CD4-positive, CD25-positive, alpha-beta regulatory T cell (primary cell): Measurements from ENCODE around the gene PDE6C. TPM values are rescaled to one million over a fixed set of nuclear protein-coding genes. Genes with fewer than 3 reads are reported as not detected.

Experiments used
- ATAC-seq, 2 donors: fragments of 150-1000 bp; cut with Tn5 transposase; one replicate each; pipeline ENCODE4 v1.10.0; 2021; ENCODE audit warnings: low read depth in 2 of 2, moderate number of reproducible peaks in 2 of 2, moderate library complexity in 1 of 2
- DNase-seq, 3 donors: peaks; one replicate each; pipeline versions ENCODE4 v3.0.0 to v3.0.0-alpha.2; 2012 to 2022; ENCODE audit warnings: mixed read lengths in 1 of 3
- H3K27ac ChIP-seq: one replicate; pipeline ENCODE4 v1.7.0; 2013; ENCODE audit warnings: mild to moderate bottlenecking, low read length; ENCODE audit not compliant: insufficient read depth, poor library complexity, severe bottlenecking
- H3K27me3 ChIP-seq: one replicate; pipeline ENCODE4 v1.7.0; 2013; ENCODE audit warnings: low read length; ENCODE audit not compliant: control insufficient read depth, insufficient read depth
- H3K36me3 ChIP-seq: one replicate; pipeline ENCODE4 v1.7.0; 2013; ENCODE audit warnings: mild to moderate bottlenecking, low read length, moderate library complexity; ENCODE audit not compliant: control insufficient read depth, insufficient read depth
- H3K4me1 ChIP-seq: 2 replicates; pipeline ENCODE4 v1.7.0; 2013; ENCODE audit warnings: mild to moderate bottlenecking, low read length; ENCODE audit not compliant: insufficient read depth, control insufficient read depth, poor library complexity, severe bottlenecking
- H3K4me3 ChIP-seq: one replicate; pipeline ENCODE4 v1.7.0; 2013; ENCODE audit warnings: low read depth, mild to moderate bottlenecking, low read length, moderate library complexity
- H3K9me3 ChIP-seq, 2 experiments: 1 replicate in 1 of 2; 2 replicates in 1 of 2; pipeline ENCODE4 v1.7.0; 2013; ENCODE audit warnings: low read length in 2 of 2, mild to moderate bottlenecking in 1 of 2, moderate library complexity in 1 of 2; ENCODE audit not compliant: control insufficient read depth in 2 of 2
- H3K27ac Mint-ChIP-seq, 3 donors: one replicate each; pipeline ENCODE4 v1.8.0; 2020 to 2022; ENCODE audit warnings: mild to moderate bottlenecking in 3 of 3, mixed read lengths in 3 of 3, moderate library complexity in 2 of 3
- H3K27me3 Mint-ChIP-seq: one replicate; pipeline ENCODE4 v1.8.0; 2022; ENCODE audit warnings: mild to moderate bottlenecking, mixed read lengths
- H3K36me3 Mint-ChIP-seq: one replicate; pipeline ENCODE4 v1.8.0; 2020; ENCODE audit warnings: mixed read lengths
- H3K4me1 Mint-ChIP-seq, 4 donors: one replicate each; pipeline ENCODE4 v1.8.0; 2020 to 2022; ENCODE audit warnings: mixed read lengths in 4 of 4, mild to moderate bottlenecking in 1 of 4
- H3K4me3 Mint-ChIP-seq, 4 donors: one replicate each; pipeline ENCODE4 v1.8.0; 2020 to 2022; ENCODE audit warnings: mild to moderate bottlenecking in 4 of 4, mixed read lengths in 4 of 4, moderate library complexity in 3 of 4
- H3K9me3 Mint-ChIP-seq, 7 donors: one replicate each; pipeline ENCODE4 v1.8.0; 2020 to 2022; ENCODE audit warnings: mixed read lengths in 7 of 7, mild to moderate bottlenecking in 3 of 7, moderate library complexity in 2 of 7
- polyA plus RNA-seq, 4 donors: library from polyadenylated mRNA; unstranded; fragments of 300-500 nt; fragmentation: Illumina TruSeq; gene quantifications; one replicate each; pipeline ENCODE4 v1.2.3, GENCODE V29; 2021
- total RNA-seq: library from RNA; stranded (reverse); gene quantifications from one replicate; pipeline ENCODE4 v1.2.3, GENCODE V29; 2022

PDE6C gene
- total RNA-seq (not detected), polyA plus RNA-seq (not detected)

DNA sequence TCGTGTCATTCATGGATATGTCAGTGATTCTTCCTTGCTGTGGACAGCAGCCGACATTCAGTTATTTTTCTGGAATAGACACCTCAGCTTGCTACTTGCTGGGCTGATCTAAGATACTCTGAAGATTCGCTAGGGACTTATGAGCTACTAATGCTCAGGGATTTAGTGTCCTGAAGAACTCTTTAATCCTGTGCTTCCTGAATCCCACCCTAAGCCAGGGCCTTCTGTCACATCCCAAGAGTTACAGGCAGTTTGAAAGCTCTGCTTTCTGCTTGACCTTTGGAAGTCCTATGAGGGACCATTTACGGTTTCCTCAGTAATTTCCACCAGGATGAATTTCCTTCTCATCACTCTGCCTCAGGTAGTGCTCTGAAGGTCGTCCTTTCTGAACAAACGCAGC is at the start of gene PDE6C:
PDE6C (plus strand) TSS at position 227 of the 400 bp plus-strand sequence. CDS start 189 bp downstream, outside the sequence.
- H3K36me3 ChIP-seq = no peaks in the 10 kb centered on the region
- H3K4me3 ChIP-seq = no peak within 1 kb of the TSS
- H3K27me3 ChIP-seq = peaks cover 2% of the 10 kb centered on the region
- Mint-ChIP-seq H3K4me3 (no peak within 1 kb of the TSS), H3K27me3 (peaks cover 16% of the 10 kb centered on the region), H3K27ac (no peak within 1 kb of the TSS), H3K4me1 (no peaks in the 10 kb centered on the region), H3K9me3 (peaks cover 0 to 6% (median 2%) of the 10 kb centered on the region in 7 donors), H3K36me3 (no peaks in the 10 kb centered on the region)
- DNase-seq = no peak
- no peaks in the 10 kb centered on the region for H3K4me1 ChIP-seq
- no peak within 1 kb of the TSS for H3K27ac ChIP-seq
- no peak for ATAC-seq
- no peaks in the 10 kb centered on the region for H3K9me3 ChIP-seq

DNA sequence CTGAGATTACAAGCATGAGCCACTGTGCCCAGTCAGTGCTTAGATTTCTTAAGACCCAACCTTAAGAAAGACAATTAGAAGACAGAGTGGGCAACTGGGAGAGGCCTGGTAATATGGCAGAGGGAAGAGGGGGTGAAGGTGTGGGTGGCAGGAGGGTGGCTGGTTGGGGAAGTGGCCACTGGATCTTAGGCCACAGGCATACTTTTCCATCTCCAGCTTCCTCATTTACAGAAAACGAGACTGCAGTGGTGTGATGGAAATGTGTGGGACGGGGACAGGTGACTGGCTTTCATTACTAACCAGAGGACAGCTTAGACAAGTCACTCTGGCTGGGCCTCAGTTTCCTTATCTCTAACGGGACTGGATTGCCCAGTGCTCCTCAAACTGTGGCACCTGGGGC is 46.9 kb upstream of the PDE6C start:
- no peak overlapping the region for H3K27ac ChIP-seq
- Mint-ChIP-seq H3K4me1 (peaks cover 0 to 2% (median 0%) of the 10 kb centered on the region in 4 donors), H3K27me3 (peaks cover 43% of the 10 kb centered on the region), H3K4me3 (no peak overlapping the region), H3K36me3 (peaks cover 3% of the 10 kb centered on the region), H3K9me3 (no peaks in the 10 kb centered on the region), H3K27ac (no peak overlapping the region)
- ATAC-seq (no peak), DNase-seq (no peak)
- no peaks in the 10 kb centered on the region for H3K36me3 ChIP-seq
- peaks cover 2% of the 10 kb centered on the region for H3K27me3 ChIP-seq
- no peak overlapping the region for H3K4me3 ChIP-seq
- no peaks in the 10 kb centered on the region for H3K4me1 ChIP-seq
- no peaks in the 10 kb centered on the region for H3K9me3 ChIP-seq

DNA sequence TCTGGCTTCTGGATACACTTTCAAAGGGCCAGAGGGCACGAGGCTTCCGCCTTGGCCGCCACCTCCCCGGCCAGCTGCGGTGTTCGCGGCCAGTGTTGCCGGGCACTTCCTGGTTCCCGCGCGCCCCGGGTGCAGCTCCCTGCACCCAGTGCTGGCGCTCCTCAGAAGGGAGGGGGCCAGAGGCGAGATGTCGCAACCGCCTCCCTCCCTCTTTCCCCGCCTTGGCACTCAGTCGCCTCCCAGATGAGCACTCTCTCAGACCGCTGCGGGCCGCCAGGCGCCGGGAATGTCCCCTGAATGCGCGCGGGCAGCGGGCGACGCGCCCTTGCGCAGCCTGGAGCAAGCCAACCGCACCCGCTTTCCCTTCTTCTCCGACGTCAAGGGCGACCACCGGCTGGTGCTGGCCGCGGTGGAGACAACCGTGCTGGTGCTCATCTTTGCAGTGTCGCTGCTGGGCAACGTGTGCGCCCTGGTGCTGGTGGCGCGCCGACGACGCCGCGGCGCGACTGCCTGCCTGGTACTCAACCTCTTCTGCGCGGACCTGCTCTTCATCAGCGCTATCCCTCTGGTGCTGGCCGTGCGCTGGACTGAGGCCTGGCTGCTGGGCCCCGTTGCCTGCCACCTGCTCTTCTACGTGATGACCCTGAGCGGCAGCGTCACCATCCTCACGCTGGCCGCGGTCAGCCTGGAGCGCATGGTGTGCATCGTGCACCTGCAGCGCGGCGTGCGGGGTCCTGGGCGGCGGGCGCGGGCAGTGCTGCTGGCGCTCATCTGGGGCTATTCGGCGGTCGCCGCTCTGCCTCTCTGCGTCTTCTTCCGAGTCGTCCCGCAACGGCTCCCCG is 45.7 kb upstream of the PDE6C start, which contains the start of gene FFAR4:
FFAR4 (plus strand) TSS at position 231 of the 842 bp plus-strand sequence; CDS start at position 287, 56 bp downstream.
- no peaks in the 10 kb centered on the region for H3K4me1 ChIP-seq
- H3K27ac ChIP-seq = no peak within 1 kb of the TSS
- DNase-seq = no peak
- H3K27me3 ChIP-seq = peaks cover 2% of the 10 kb centered on the region
- H3K4me3 ChIP-seq = no peak within 1 kb of the TSS
- Mint-ChIP-seq H3K27ac (no peak within 1 kb of the TSS), H3K27me3 (peaks cover 44% of the 10 kb centered on the region), H3K36me3 (peaks cover 3% of the 10 kb centered on the region), H3K4me3 (no peak within 1 kb of the TSS), H3K4me1 (peaks cover 0 to 2% (median 0%) of the 10 kb centered on the region in 4 donors), H3K9me3 (no peaks in the 10 kb centered on the region)
- H3K36me3 ChIP-seq = no peaks in the 10 kb centered on the region
- no peaks in the 10 kb centered on the region for H3K9me3 ChIP-seq
- no peak for ATAC-seq

DNA sequence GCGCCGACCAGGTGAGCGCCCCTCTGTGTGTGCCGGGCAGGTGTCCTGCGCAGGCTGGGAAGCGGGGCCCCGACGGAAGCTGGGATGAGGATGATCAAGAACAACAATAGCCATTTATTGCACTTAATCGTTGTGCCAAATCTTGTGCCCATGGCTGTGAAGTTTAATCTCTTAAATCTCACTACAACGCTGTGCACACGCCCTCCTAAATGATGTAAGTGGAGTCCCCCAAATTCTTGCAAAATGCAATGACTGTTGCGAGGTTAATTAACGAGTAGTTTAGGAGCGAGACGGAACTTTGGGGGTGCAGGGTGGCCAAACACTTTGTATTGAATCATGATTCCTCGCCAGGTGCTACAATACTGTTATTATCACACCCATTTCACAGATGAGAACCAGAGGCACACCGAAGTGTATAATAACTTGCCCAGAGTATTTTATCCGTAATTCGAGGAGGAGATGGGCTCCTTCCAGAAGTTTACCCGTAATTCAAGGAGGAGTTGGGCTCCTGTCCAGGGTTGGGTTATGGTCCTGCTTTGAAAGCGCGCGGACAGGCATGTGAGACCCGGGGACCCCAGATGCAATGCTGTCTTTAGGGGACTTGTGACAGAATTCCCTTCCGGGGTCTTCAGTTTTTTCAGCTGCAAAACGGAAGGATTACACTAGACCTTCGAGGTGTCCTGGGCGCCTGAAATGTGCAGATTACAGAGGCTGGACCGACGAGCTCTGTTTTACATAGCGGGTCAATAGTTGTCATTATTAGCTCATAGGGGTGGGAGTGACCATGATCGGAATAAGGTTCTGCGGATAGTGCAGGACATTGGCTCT is 44.8 kb upstream of the PDE6C start:
- no peaks in the 10 kb centered on the region for H3K9me3 ChIP-seq
- Mint-ChIP-seq H3K9me3 (no peaks in the 10 kb centered on the region), H3K4me1 (peaks cover 0 to 2% (median 0%) of the 10 kb centered on the region in 4 donors), H3K27me3 (peaks cover 49% of the 10 kb centered on the region), H3K4me3 (no peak overlapping the region), H3K36me3 (peaks cover 3% of the 10 kb centered on the region), H3K27ac (no peak overlapping the region)
- ATAC-seq = no peak
- H3K36me3 ChIP-seq = no peaks in the 10 kb centered on the region
- H3K27me3 ChIP-seq = peaks cover 5% of the 10 kb centered on the region
- no peak overlapping the region for H3K27ac ChIP-seq
- DNase-seq = no peak
- H3K4me3 ChIP-seq = no peak overlapping the region
- no peaks in the 10 kb centered on the region for H3K4me1 ChIP-seq

DNA sequence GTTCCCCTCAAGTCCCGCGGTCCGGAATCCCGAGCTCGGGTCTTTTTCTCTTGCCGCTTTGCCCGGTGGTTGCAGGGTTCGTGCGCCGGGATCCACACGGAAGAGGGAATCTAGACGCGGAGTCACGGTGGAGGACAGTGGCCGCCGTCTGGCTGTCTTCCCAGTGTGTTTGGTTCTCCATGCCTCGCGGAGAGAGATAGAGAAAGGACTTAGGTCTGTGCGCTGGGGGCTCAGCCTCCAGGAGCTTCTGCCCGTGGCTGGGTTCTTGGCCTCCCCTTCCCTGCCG is 44.3 kb upstream of the PDE6C start:
- Mint-ChIP-seq H3K4me3 (no peak overlapping the region), H3K27me3 (peaks cover 52% of the 10 kb centered on the region), H3K4me1 (peaks cover 0 to 2% (median 0%) of the 10 kb centered on the region in 4 donors), H3K36me3 (peaks cover 3% of the 10 kb centered on the region), H3K9me3 (no peaks in the 10 kb centered on the region), H3K27ac (no peak overlapping the region)
- DNase-seq (no peak), ATAC-seq (no peak)
- Histone ChIP-seq H3K27ac (no peak overlapping the region), H3K9me3 (no peaks in the 10 kb centered on the region), H3K36me3 (no peaks in the 10 kb centered on the region), H3K4me3 (no peak overlapping the region), H3K4me1 (no peaks in the 10 kb centered on the region), H3K27me3 (peaks cover 6% of the 10 kb centered on the region)

DNA sequence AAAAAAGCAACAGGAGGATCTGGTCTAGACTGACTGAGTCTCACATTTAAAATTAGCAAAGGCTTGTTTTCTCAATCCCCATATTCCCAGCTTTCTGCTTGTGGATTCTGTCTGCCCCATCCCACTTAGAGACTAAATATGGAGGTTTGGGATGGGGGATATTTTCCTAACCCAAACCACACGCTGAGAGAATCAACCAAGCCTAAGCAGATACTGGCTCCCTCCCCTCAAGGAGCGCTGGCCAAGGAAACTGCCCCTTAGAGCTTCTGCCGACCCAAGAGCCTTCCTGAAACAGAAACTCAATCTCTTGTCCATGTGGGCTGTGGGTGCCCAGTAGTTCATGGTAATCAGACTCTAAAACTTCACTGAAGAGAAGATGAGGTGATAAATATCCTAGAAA is 42.0 kb upstream of the PDE6C start:
- H3K4me3 ChIP-seq = no peak overlapping the region
- H3K4me1 ChIP-seq = no peaks in the 10 kb centered on the region
- Mint-ChIP-seq H3K9me3 (no peaks in the 10 kb centered on the region), H3K4me3 (no peak overlapping the region), H3K4me1 (peaks cover 0 to 8% (median 5%) of the 10 kb centered on the region in 4 donors), H3K36me3 (peaks cover 3% of the 10 kb centered on the region), H3K27ac (no peak overlapping the region), H3K27me3 (peaks cover 72% of the 10 kb centered on the region)
- H3K27ac ChIP-seq = no peak overlapping the region
- H3K36me3 ChIP-seq = no peaks in the 10 kb centered on the region
- H3K27me3 ChIP-seq = peaks cover 9% of the 10 kb centered on the region
- no peaks in the 10 kb centered on the region for H3K9me3 ChIP-seq
- no peak for DNase-seq
- no peak for ATAC-seq

GRCh38 chr10:93572606-93573005 is 39.7 kb upstream of the PDE6C start:
- H3K27ac ChIP-seq = no peak overlapping the region
- DNase-seq (no peak), ATAC-seq (no peak)
- H3K27me3 ChIP-seq = peaks cover 7% of the 10 kb centered on the region
- peaks cover 58% of the 10 kb centered on the region for H3K27me3 Mint-ChIP-seq
- H3K4me1 Mint-ChIP-seq = peaks cover 0 to 6% (median 5%) of the 10 kb centered on the region in 4 donors
- H3K4me3 ChIP-seq = no peak overlapping the region
- peaks cover 3% of the 10 kb centered on the region for H3K36me3 Mint-ChIP-seq
- H3K4me1 ChIP-seq = no peaks in the 10 kb centered on the region
- H3K36me3 ChIP-seq = no peaks in the 10 kb centered on the region
- no peaks in the 10 kb centered on the region for H3K9me3 Mint-ChIP-seq
- H3K4me3 Mint-ChIP-seq = no peak overlapping the region
- H3K27ac Mint-ChIP-seq = no peak overlapping the region
- H3K9me3 ChIP-seq = no peaks in the 10 kb centered on the region
